NCI-H2171 treated with DMSO at 0.1 percent for 48 hours (cell line): Measurements from ENCODE around the gene ZNF217.
"Not testable (repeated sequence)": the region's sequence is repeated elsewhere in the genome, so short reads cannot be mapped to it uniquely, and the experiment has no call there.

ENCODE experiments used
- DNase-seq: peaks from one replicate; lab custom pipeline; 2025; lab: John Stamatoyannopoulos, UW

Gene ZNF217

GRCh38 chr20:53532654-53533312, 60.9 kb downstream of the ZNF217 start:
- not testable (repeated sequence) for DNase-seq

- no peak for DNase-seq
Observed at GRCh38 chr20:53530440-53530839, 63.2 kb downstream of the ZNF217 start.

- DNase-seq: no peak
Observed at GRCh38 chr20:53529658-53530057, 64.0 kb downstream of the ZNF217 start.

GRCh38 chr20:53527196-53527595, 66.4 kb downstream of the ZNF217 start:
- no peak for DNase-seq

- DNase-seq: peak; percentile 44
Observed at GRCh38 chr20:53524589-53525312, 68.9 kb downstream of the ZNF217 start.

- DNase-seq: not testable (repeated sequence)
Observed at GRCh38 chr20:53523615-53524014, 70.0 kb downstream of the ZNF217 start.

- DNase-seq: no peak
Observed at GRCh38 chr20:53522696-53523095, 70.9 kb downstream of the ZNF217 start.

GRCh38 chr20:53522026-53522425, 71.6 kb downstream of the ZNF217 start:
- DNase-seq: no peak

GRCh38 chr20:53521421-53521820, 72.2 kb downstream of the ZNF217 start:
- DNase-seq: peak; percentile 82

- DNase-seq: no peak
Observed at GRCh38 chr20:53517146-53517545, 76.5 kb downstream of the ZNF217 start.
